Measurements from ENCODE around the gene DYRK3. TPM values are rescaled to one million over a fixed set of nuclear protein-coding genes. Genes with fewer than 3 reads are reported as not detected.

DYRK3 gene
- total and polyA plus RNA-seq, 9 of the 15 experiments (the other 6 are each of a cell fraction or from before 2014, with no cell fraction given), result 4.5 to 33.7 (median 25.7) TPM

DNA sequence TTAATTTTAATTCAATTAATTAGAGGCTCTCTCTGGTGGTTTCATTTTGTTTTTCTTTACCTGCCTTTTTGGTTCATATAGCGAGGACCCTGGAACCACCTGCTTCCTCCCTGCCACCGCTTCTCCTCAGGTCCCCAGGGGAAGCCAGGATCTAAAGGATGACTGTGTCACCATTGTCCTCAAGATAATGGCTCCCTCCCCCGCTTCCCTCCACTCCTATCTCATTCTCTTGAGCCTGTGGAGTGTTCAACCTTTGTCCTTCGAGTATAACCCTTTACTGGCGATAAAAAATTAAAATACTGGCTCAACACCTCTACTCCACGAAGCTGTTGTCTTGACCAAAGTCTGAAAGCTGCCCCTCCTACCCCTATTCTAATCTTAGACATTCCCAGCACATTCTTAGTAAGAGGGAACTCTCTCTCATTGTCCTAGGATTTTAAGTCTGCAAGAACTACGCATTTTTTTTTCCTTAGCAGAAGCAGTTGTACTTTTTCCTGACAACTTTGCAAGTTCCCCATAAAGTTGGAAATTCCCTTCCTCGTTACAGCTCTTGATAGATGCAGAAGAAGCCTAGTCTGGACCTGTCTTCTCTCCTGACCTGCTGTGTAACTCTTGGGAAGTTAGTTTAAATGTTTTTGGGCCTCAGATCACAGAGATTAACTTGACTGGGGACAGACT is 36.8 kb downstream of the DYRK3 start (continued):
- TF ChIP-seq, protein P1, sequence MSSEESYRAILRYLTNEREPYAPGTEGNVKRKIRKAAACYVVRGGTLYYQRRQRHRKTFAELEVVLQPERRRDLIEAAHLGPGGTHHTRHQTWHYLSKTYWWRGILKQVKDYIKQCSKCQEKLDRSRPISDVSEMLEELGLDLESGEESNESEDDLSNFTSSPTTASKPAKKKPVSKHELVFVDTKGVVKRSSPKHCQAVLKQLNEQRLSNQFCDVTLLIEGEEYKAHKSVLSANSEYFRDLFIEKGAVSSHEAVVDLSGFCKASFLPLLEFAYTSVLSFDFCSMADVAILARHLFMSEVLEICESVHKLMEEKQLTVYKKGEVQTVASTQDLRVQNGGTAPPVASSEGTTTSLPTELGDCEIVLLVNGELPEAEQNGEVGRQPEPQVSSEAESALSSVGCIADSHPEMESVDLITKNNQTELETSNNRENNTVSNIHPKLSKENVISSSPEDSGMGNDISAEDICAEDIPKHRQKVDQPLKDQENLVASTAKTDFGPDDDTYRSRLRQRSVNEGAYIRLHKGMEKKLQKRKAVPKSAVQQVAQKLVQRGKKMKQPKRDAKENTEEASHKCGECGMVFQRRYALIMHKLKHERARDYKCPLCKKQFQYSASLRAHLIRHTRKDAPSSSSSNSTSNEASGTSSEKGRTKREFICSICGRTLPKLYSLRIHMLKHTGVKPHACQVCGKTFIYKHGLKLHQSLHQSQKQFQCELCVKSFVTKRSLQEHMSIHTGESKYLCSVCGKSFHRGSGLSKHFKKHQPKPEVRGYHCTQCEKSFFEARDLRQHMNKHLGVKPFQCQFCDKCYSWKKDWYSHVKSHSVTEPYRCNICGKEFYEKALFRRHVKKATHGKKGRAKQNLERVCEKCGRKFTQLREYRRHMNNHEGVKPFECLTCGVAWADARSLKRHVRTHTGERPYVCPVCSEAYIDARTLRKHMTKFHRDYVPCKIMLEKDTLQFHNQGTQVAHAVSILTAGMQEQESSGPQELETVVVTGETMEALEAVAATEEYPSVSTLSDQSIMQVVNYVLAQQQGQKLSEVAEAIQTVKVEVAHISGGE (CRISPR knock-in tag; IDR thresholded peaks at IDR 0.05), result peak in 1 of 3 experiments; percentile 67; a peak in 2 of 6 replicates
- no peak for TF ChIP-seq FOXP1 (CRISPR knock-in tag; IDR thresholded peaks at IDR 0.05)
- TF ChIP-seq CTCF (IDR thresholded peaks at IDR 0.05 in 2 of 3, conservative IDR thresholded peaks at IDR 0.05 in 1 of 3; ENCODE audit: insufficient read depth in 2 of 3, low read depth in 1 of 3, low read length in 3 of 3), result no peak
- TF ChIP-seq SNIP1 (IDR thresholded peaks at IDR 0.05; ENCODE audit: low read depth), result no peak
- TF ChIP-seq CHCHD3 (CRISPR knock-in tag; IDR thresholded peaks at IDR 0.05), result no peak
- no peak for TF ChIP-seq ZFPM2 (CRISPR knock-in tag; IDR thresholded peaks at IDR 0.05)
- TF ChIP-seq NEUROD1 (IDR thresholded peaks at IDR 0.05; ENCODE audit: borderline replicate concordance, low read depth, low read length, partially characterized antibody), result peak; percentile 57
- TF ChIP-seq GATAD2B (IDR thresholded peaks at IDR 0.05; ENCODE audit: borderline replicate concordance), result peak; percentile 67; the same call in 1 of the 2 replicates
- TF ChIP-seq EP400 (IDR thresholded peaks at IDR 0.05), result peak; percentile 23; the same call in 1 of the 2 replicates
- TF ChIP-seq RBBP5 (IDR thresholded peaks at IDR 0.05; ENCODE audit: borderline replicate concordance, insufficient read depth, low read length, poor library complexity, severe bottlenecking), result peak; percentile 17
- TF ChIP-seq, protein P2, sequence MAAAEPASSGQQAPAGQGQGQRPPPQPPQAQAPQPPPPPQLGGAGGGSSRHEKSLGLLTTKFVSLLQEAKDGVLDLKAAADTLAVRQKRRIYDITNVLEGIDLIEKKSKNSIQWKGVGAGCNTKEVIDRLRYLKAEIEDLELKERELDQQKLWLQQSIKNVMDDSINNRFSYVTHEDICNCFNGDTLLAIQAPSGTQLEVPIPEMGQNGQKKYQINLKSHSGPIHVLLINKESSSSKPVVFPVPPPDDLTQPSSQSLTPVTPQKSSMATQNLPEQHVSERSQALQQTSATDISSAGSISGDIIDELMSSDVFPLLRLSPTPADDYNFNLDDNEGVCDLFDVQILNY (CRISPR knock-in tag; IDR thresholded peaks at IDR 0.05), result no peak
- TF ChIP-seq EHMT2 (IDR thresholded peaks at IDR 0.05), result peak; percentile 71
- peak; percentile 84 for TF ChIP-seq TCF3 (CRISPR knock-in tag; IDR thresholded peaks at IDR 0.05)
- TF ChIP-seq, protein P3, sequence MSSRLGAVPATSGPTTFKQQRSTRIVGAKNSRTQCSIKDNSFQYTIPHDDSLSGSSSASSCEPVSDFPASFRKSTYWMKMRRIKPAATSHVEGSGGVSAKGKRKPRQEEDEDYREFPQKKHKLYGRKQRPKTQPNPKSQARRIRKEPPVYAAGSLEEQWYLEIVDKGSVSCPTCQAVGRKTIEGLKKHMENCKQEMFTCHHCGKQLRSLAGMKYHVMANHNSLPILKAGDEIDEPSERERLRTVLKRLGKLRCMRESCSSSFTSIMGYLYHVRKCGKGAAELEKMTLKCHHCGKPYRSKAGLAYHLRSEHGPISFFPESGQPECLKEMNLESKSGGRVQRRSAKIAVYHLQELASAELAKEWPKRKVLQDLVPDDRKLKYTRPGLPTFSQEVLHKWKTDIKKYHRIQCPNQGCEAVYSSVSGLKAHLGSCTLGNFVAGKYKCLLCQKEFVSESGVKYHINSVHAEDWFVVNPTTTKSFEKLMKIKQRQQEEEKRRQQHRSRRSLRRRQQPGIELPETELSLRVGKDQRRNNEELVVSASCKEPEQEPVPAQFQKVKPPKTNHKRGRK (tag; IDR thresholded peaks at IDR 0.05), result no peak
- TF ChIP-seq HDAC1 (IDR thresholded peaks at IDR 0.05), result peak; percentile 17 to 88; a peak in 2 of 4 replicates
- TF ChIP-seq ZFP36 (IDR thresholded peaks at IDR 0.05; ENCODE audit: low read depth, low read length, partially characterized antibody), result no peak
- peak; percentile 65; the same call in 1 of the 2 replicates for TF ChIP-seq POLR2AphosphoS5 (IDR thresholded peaks at IDR 0.05; ENCODE audit: control insufficient read depth, insufficient read depth, low read depth, low read length)
- peak; percentile 45 for TF ChIP-seq L3MBTL2 (IDR thresholded peaks at IDR 0.05)
- TF ChIP-seq NR2F6 (CRISPR knock-in tag; IDR thresholded peaks at IDR 0.05), result no peak
